WTC11 (cell line): ENCODE data around the gene LDLRAD4. TPM values are rescaled to one million over a fixed set of nuclear protein-coding genes. Genes with fewer than 3 reads are reported as not detected.

Experiments
- ATAC-seq: fragments of 200-7000 bp; cut with Tn5 transposase; 2 replicates; pipeline ENCODE4 v1.10.0; 2021; ENCODE audit warnings: mild to moderate bottlenecking, moderate library complexity
- CTCF ChIA-PET: fragments of 300-600 bp; sonication (Branson Sonifier 250); formaldehyde crosslinking; loops from one replicate; lab custom pipeline; 2021; ENCODE audit warnings: antibody characterized with exemption; lab: Charles Lee
- POLR2A ChIA-PET: fragments of 350-600 bp; sonication (Branson Sonifier 250); formaldehyde crosslinking; loops from one replicate; lab custom pipeline; 2021; ENCODE audit warnings: antibody characterized with exemption; lab: Charles Lee
- DNase-seq: peaks from one replicate; pipeline ENCODE4 v3.0.0; 2021; ENCODE audit warnings: low spot score
- H3K27ac Mint-ChIP-seq: 2 replicates; pipeline ENCODE4 v1.8.0; 2021; ENCODE audit warnings: mixed read lengths
- H3K27me3 Mint-ChIP-seq: 2 replicates; pipeline ENCODE4 v1.8.0; 2021; ENCODE audit warnings: low read depth, mild to moderate bottlenecking, moderate library complexity, mixed read lengths
- H3K36me3 Mint-ChIP-seq: 2 replicates; pipeline ENCODE4 v1.8.0; 2021; ENCODE audit warnings: mixed read lengths
- H3K4me1 Mint-ChIP-seq: 2 replicates; pipeline ENCODE4 v1.8.0; 2022; ENCODE audit warnings: mixed read lengths
- H3K4me3 Mint-ChIP-seq: 2 replicates; pipeline ENCODE4 v1.8.0; 2021; ENCODE audit warnings: mild to moderate bottlenecking, moderate library complexity, mixed read lengths
- H3K9me3 Mint-ChIP-seq: 2 replicates; pipeline ENCODE4 v1.8.0; 2021; ENCODE audit warnings: mixed read lengths
- AR ChIP-seq: fragments of 250-450 bp; sonication (Bioruptor Pico); IDR thresholded peaks from 2 replicates; pipeline ENCODE4 v1.9.0; 2021; ENCODE audit warnings: mild to moderate bottlenecking
- ATF2 ChIP-seq: sonication (generic); formaldehyde crosslinking; IDR thresholded peaks from 2 replicates; pipeline ENCODE4 v1.8.1; 2022; ENCODE audit warnings: low read depth, missing genetic modification reagents, borderline replicate concordance
- ATF3 ChIP-seq: sonication (generic); formaldehyde crosslinking; conservative IDR thresholded peaks from 2 replicates; pipeline ENCODE4 v1.8.1; 2022; ENCODE audit warnings: mild to moderate bottlenecking, missing genetic modification reagents
- CREM ChIP-seq: sonication (generic); formaldehyde crosslinking; IDR thresholded peaks from 2 replicates; pipeline ENCODE4 v1.8.1; 2022; ENCODE audit warnings: mild to moderate bottlenecking, missing genetic modification reagents, moderate library complexity
- CTCF ChIP-seq: fragments of 200-600 bp; IDR thresholded peaks from 2 replicates; pipeline ENCODE4 v1.8.0; 2022; ENCODE audit warnings: antibody characterized with exemption
- ELF4 ChIP-seq: sonication (generic); formaldehyde crosslinking; IDR thresholded peaks from 2 replicates; pipeline ENCODE4 v1.8.1; 2022; ENCODE audit warnings: low read depth, mild to moderate bottlenecking, moderate library complexity, missing genetic modification reagents
- ERG ChIP-seq: fragments of 250-450 bp; sonication (Bioruptor Pico); IDR thresholded peaks from 2 replicates; pipeline ENCODE4 v1.8.0; 2021; ENCODE audit warnings: mild to moderate bottlenecking
- ESRRA ChIP-seq: sonication (generic); formaldehyde crosslinking; IDR thresholded peaks from 2 replicates; pipeline ENCODE4 v1.8.1; 2022; ENCODE audit warnings: mild to moderate bottlenecking, missing genetic modification reagents, borderline replicate concordance
- NR1H2 ChIP-seq: sonication (generic); formaldehyde crosslinking; IDR thresholded peaks from 2 replicates; pipeline ENCODE4 v1.9.0; 2021; ENCODE audit warnings: mild to moderate bottlenecking, moderate library complexity, missing genetic modification reagents
- NR3C1 ChIP-seq: sonication (generic); formaldehyde crosslinking; conservative IDR thresholded peaks from 2 replicates; pipeline ENCODE4 v1.8.1; 2023; ENCODE audit warnings: low read depth, mild to moderate bottlenecking, missing genetic modification reagents
- TCF7 ChIP-seq: sonication (generic); formaldehyde crosslinking; IDR thresholded peaks from 2 replicates; pipeline ENCODE4 v1.8.0; 2022; ENCODE audit warnings: mild to moderate bottlenecking, low read depth, missing genetic modification reagents, moderate library complexity
- TEAD1 ChIP-seq: sonication (generic); formaldehyde crosslinking; IDR thresholded peaks from 2 replicates; pipeline ENCODE4 v1.8.0; 2022; ENCODE audit warnings: mild to moderate bottlenecking, missing genetic modification reagents
- TP53 ChIP-seq: sonication (generic); formaldehyde crosslinking; IDR thresholded peaks from 2 replicates; pipeline ENCODE4 v1.8.1; 2023; ENCODE audit warnings: mild to moderate bottlenecking, missing genetic modification reagents
- USF1 ChIP-seq: sonication (generic); formaldehyde crosslinking; IDR thresholded peaks from 2 replicates; pipeline ENCODE4 v1.8.0; 2022; ENCODE audit warnings: mild to moderate bottlenecking, missing genetic modification reagents
- ZBTB43 ChIP-seq: sonication (generic); formaldehyde crosslinking; IDR thresholded peaks from 2 replicates; pipeline ENCODE4 v1.8.1; 2023; ENCODE audit warnings: mild to moderate bottlenecking, missing genetic modification reagents
- ZNF219 ChIP-seq: sonication (generic); formaldehyde crosslinking; IDR thresholded peaks from 2 replicates; pipeline ENCODE4 v1.8.0; 2023; ENCODE audit warnings: missing genetic modification reagents, mild to moderate bottlenecking, borderline replicate concordance
- ZNF396 ChIP-seq: fragments of 250-450 bp; sonication (Bioruptor Pico); IDR thresholded peaks from 2 replicates; pipeline ENCODE4 v1.8.0; 2021; ENCODE audit warnings: mild to moderate bottlenecking, moderate library complexity, borderline replicate concordance
- ZNF416 ChIP-seq: fragments of 250-450 bp; sonication (Bioruptor Pico); IDR thresholded peaks from 2 replicates; pipeline ENCODE4 v1.9.0; 2021; ENCODE audit warnings: mild to moderate bottlenecking, inconsistent platforms
- ZNF425 ChIP-seq: fragments of 250-450 bp; sonication (Bioruptor Pico); conservative IDR thresholded peaks from 2 replicates; pipeline ENCODE4 v1.9.0; 2021; ENCODE audit warnings: mild to moderate bottlenecking
- ZNF671 ChIP-seq: fragments of 250-450 bp; sonication (Bioruptor Pico); IDR thresholded peaks from 2 replicates; pipeline ENCODE4 v1.8.0; 2021; ENCODE audit warnings: mild to moderate bottlenecking
- total RNA-seq: library from RNA; stranded (reverse); gene quantifications from 3 replicates; pipeline ENCODE4 v1.2.3, GENCODE V29; 2021

LDLRAD4 gene
- total RNA-seq, 1 experiment from 2014 or later = 6.2 TPM

- POLR2A ChIA-PET = no interaction called here
- Mint-ChIP-seq H3K4me3 (no peak overlapping the region), H3K4me1 (peaks cover 9% of the 10 kb centered on the region; the same call in 1 of the 2 replicates), H3K9me3 (no peaks in the 10 kb centered on the region), H3K27me3 (no peaks in the 10 kb centered on the region), H3K27ac (no peak overlapping the region), H3K36me3 (no peaks in the 10 kb centered on the region)
- ATAC-seq (no peak), DNase-seq (no peak)
- CTCF ChIA-PET = interaction anchor here (1.2 kb wide), 1 partner anchor 164 kb away, joined by 5 read pairs; no protein-coding TSS in a partner anchor
- no peak for TF ChIP-seq ZNF425
- TF ChIP-seq TEAD1 = no peak
- TF ChIP-seq ESRRA (CRISPR knock-in tag) = no peak
- TF ChIP-seq ZNF416 (CRISPR knock-in tag) = no peak
- no peak for TF ChIP-seq TCF7 (CRISPR knock-in tag)
- TF ChIP-seq ERG (CRISPR knock-in tag) = no peak
- TF ChIP-seq ZNF219 (CRISPR knock-in tag) = no peak
- TF ChIP-seq ELF4 = no peak
- no peak for TF ChIP-seq NR3C1 (CRISPR knock-in tag)
- TF ChIP-seq ZNF671 (CRISPR knock-in tag) = no peak
- no peak for TF ChIP-seq CTCF
- TF ChIP-seq AR (CRISPR knock-in tag) = no peak
- TF ChIP-seq, all 79 proteins: peak for 0
These were observed 161.6 kb downstream of the LDLRAD4 start for GRCh38 chr18:13379930-13380690.

GRCh38 chr18:13380691-13381070, 162.1 kb downstream of the LDLRAD4 start:
- H3K4me3 Mint-ChIP-seq = no peak overlapping the region
- CTCF ChIA-PET = no interaction called here
- no peaks in the 10 kb centered on the region for H3K9me3 Mint-ChIP-seq
- no peak overlapping the region for H3K27ac Mint-ChIP-seq
- no peak for DNase-seq
- POLR2A ChIA-PET = no interaction called here
- H3K27me3 Mint-ChIP-seq = no peaks in the 10 kb centered on the region
- H3K4me1 Mint-ChIP-seq = peaks cover 6% of the 10 kb centered on the region; the same call in 1 of the 2 replicates
- H3K36me3 Mint-ChIP-seq = no peaks in the 10 kb centered on the region
- no peak for ATAC-seq
- TF ChIP-seq USF1 (CRISPR knock-in tag) (no peak), ATF2 (CRISPR knock-in tag) (no peak), ZNF425 (no peak), TP53 (no peak), ATF3 (CRISPR knock-in tag) (no peak), ZNF396 (CRISPR knock-in tag) (no peak), NR1H2 (CRISPR knock-in tag) (no peak), CREM (CRISPR knock-in tag) (no peak), ZBTB43 (no peak)
